K562 (cell line): ENCODE measurements around the gene CCDC7. TPM values are rescaled to one million over a fixed set of nuclear protein-coding genes. Genes with fewer than 3 reads are reported as not detected.

Experiments used
- ARID2 ChIP-seq: fragments of 450-650 bp; IDR thresholded peaks from 2 replicates; pipeline ENCODE4 v1.6.1; 2017; ENCODE audit warnings: antibody characterized with exemption, mild to moderate bottlenecking
- E2F8 ChIP-seq: fragments of 450-650 bp; IDR thresholded peaks from 2 replicates; pipeline ENCODE4 v1.7.1; 2018; ENCODE audit warnings: mild to moderate bottlenecking, low read depth; ENCODE audit not compliant: partially characterized antibody
- FOXA3 ChIP-seq, 2 experiments: fragments of 450-650 bp in 1 of 2; sonication (generic) in 1 of 2; formaldehyde crosslinking; IDR thresholded peaks in 1 of 2; conservative IDR thresholded peaks in 1 of 2; 2 replicates each; pipeline versions ENCODE4 v1.4.0 to v1.8.0; 2020 to 2022; ENCODE audit warnings: mild to moderate bottlenecking in 2 of 2, missing genetic modification reagents in 1 of 2
- FOXK2 ChIP-seq, 2 experiments: fragments of 450-650 bp; IDR thresholded peaks in 1 of 2; conservative IDR thresholded peaks in 1 of 2; 2 replicates each; pipeline ENCODE4 v1.6.1; 2016; ENCODE audit warnings: low read depth in 2 of 2, mild to moderate bottlenecking in 1 of 2
- JUND ChIP-seq, 2 experiments: IDR thresholded peaks; 2 replicates in 1 of 2; 3 replicates in 1 of 2; pipeline ENCODE4 v1.6.1; 2011; ENCODE audit warnings: borderline replicate concordance in 2 of 2, low read depth in 2 of 2, low read length in 2 of 2, improper control_type of control experiment in 1 of 2, missing biosample characterization in 1 of 2, missing genetic modification characterization in 1 of 2, missing genetic modification reagents in 1 of 2
- KLF1 ChIP-seq: fragments of 450-650 bp; IDR thresholded peaks from 2 replicates; pipeline ENCODE4 v1.6.1; 2016; ENCODE audit warnings: missing genetic modification characterization, missing compliant biosample characterization
- MAFK ChIP-seq: IDR thresholded peaks from 2 replicates; pipeline ENCODE4 v1.6.1; 2011; ENCODE audit warnings: low read length, improper control_type of control experiment
- MBD1 ChIP-seq: fragments of 250-450 bp; sonication (Bioruptor Pico); IDR thresholded peaks from 2 replicates; pipeline ENCODE4 v1.8.0; 2022; ENCODE audit warnings: inconsistent platforms
- NR1H2 ChIP-seq: sonication (generic); formaldehyde crosslinking; IDR thresholded peaks from 2 replicates; pipeline ENCODE4 v1.4.0; 2020; ENCODE audit warnings: mild to moderate bottlenecking, missing genetic modification reagents
- NR2C1 ChIP-seq, 2 experiments: fragments of 450-650 bp; IDR thresholded peaks; 2 replicates each; pipeline ENCODE4 v1.6.1; 2017; ENCODE audit warnings: mild to moderate bottlenecking in 2 of 2, antibody characterized with exemption in 1 of 2, inconsistent platforms in 1 of 2, missing compliant biosample characterization in 1 of 2, missing genetic modification characterization in 1 of 2
- POLR2G ChIP-seq: fragments of 200-400 bp; formaldehyde crosslinking; IDR thresholded peaks from 2 replicates; pipeline ENCODE4 v1.6.1; 2017; ENCODE audit warnings: low read depth, mild to moderate bottlenecking, antibody characterized with exemption, low read length, moderate library complexity
- SFPQ ChIP-seq: fragments of 200-400 bp; formaldehyde crosslinking; IDR thresholded peaks from 2 replicates; pipeline ENCODE4 v1.6.1; 2017; ENCODE audit warnings: mild to moderate bottlenecking, low read depth, low read length, moderate library complexity
- SMC3 ChIP-seq: conservative IDR thresholded peaks from 2 replicates; pipeline ENCODE4 v1.6.1; 2011; ENCODE audit warnings: low read depth, low read length, improper control_type of control experiment; ENCODE audit not compliant: insufficient read depth
- ZBTB8A ChIP-seq: fragments of 450-650 bp; IDR thresholded peaks from 2 replicates; pipeline ENCODE4 v1.6.1; 2018; ENCODE audit warnings: mild to moderate bottlenecking, moderate library complexity; ENCODE audit not compliant: partially characterized antibody
- ZKSCAN8 ChIP-seq: fragments of 200-800 bp; sonication (Bioruptor generic); IDR thresholded peaks from 2 replicates; pipeline ENCODE4 v1.6.1; 2016; ENCODE audit warnings: missing genetic modification characterization, missing compliant biosample characterization
- polyA plus RNA-seq, 8 experiments: library from polyadenylated mRNA; depleted of rRNA in 4 of 8; stranded (reverse) in 5 of 8; unstranded in 3 of 8; fragments of >200 nt; fragmentation: Nextera tagmentation in 2 of 8; fragmentation: Illumina TruSeq in 1 of 8; extraction: Ambion mirVana in 2 of 8; extraction: Trizol in 1 of 8; gene quantifications; 2 replicates each; pipeline versions ENCODE4 v1.2.1 to v1.2.3, GENCODE V29; 2011 to 2014; ENCODE audit warnings: inconsistent platforms in 1 of 8, missing spikeins in 1 of 8
- total RNA-seq, 7 experiments: library from RNA; depleted of rRNA in 6 of 7; stranded (reverse); fragments of >200 nt in 6 of 7; fragmentation: Illumina TruSeq in 2 of 7; extraction: Trizol in 2 of 7; gene quantifications; 2 replicates each; pipeline versions ENCODE4 v1.2.1 to v1.2.3, GENCODE V29; 2011 to 2021; ENCODE audit warnings: low replicate concordance in 1 of 7
- TF ChIP-seq, protein P1 (sequence below), 3 experiments: IDR thresholded peaks in 2 of 3; conservative IDR thresholded peaks in 1 of 3; 2 replicates each; pipeline ENCODE4 v1.5.1; 2011 to 2012; ENCODE audit warnings: low read length in 3 of 3, mild to moderate bottlenecking in 3 of 3, control low read depth in 2 of 3, improper control_type of control experiment in 1 of 3, inconsistent platforms in 1 of 3, low read depth in 1 of 3, mixed read lengths in 1 of 3, moderate library complexity in 1 of 3; ENCODE audit not compliant: insufficient read depth in 2 of 3

CCDC7 gene
- total and polyA plus RNA-seq, 9 of the 15 experiments (the other 6 are each of a cell fraction or from before 2014, with no cell fraction given): 1.5 to 6.6 (median 2.7) TPM

GRCh38 chr10:32795598-32796183 is 349.8 kb downstream of the CCDC7 start (continued):
- TF ChIP-seq NR2C1 (IDR thresholded peaks at IDR 0.05): no peak
- no peak for TF ChIP-seq NR2C1 (tag; IDR thresholded peaks at IDR 0.05)
- no peak for TF ChIP-seq SFPQ
- TF ChIP-seq, protein P1, sequence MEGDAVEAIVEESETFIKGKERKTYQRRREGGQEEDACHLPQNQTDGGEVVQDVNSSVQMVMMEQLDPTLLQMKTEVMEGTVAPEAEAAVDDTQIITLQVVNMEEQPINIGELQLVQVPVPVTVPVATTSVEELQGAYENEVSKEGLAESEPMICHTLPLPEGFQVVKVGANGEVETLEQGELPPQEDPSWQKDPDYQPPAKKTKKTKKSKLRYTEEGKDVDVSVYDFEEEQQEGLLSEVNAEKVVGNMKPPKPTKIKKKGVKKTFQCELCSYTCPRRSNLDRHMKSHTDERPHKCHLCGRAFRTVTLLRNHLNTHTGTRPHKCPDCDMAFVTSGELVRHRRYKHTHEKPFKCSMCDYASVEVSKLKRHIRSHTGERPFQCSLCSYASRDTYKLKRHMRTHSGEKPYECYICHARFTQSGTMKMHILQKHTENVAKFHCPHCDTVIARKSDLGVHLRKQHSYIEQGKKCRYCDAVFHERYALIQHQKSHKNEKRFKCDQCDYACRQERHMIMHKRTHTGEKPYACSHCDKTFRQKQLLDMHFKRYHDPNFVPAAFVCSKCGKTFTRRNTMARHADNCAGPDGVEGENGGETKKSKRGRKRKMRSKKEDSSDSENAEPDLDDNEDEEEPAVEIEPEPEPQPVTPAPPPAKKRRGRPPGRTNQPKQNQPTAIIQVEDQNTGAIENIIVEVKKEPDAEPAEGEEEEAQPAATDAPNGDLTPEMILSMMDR (IDR thresholded peaks at IDR 0.05 in 2 of 3, conservative IDR thresholded peaks at IDR 0.05 in 1 of 3; ENCODE audit: insufficient read depth in 2 of 3, low read depth in 1 of 3, low read length in 3 of 3): peak; percentile 59 to 84 (median 64); a peak in 5 of 6 replicates
- TF ChIP-seq JUND (IDR thresholded peaks at IDR 0.05; ENCODE audit: borderline replicate concordance, low read depth, low read length): no peak
- TF ChIP-seq JUND (tag; IDR thresholded peaks at IDR 0.05; ENCODE audit: borderline replicate concordance, low read depth, low read length): no peak
- peak; percentile 69 to 73; a peak in 3 of 4 replicates for TF ChIP-seq FOXK2 (conservative IDR thresholded peaks at IDR 0.05 in 1 of 2, IDR thresholded peaks at IDR 0.05 in 1 of 2; ENCODE audit: low read depth in 2 of 2)
- TF ChIP-seq ZBTB8A: no peak
- TF ChIP-seq SMC3: peak; percentile 77
- TF ChIP-seq FOXA3 (CRISPR knock-in tag; conservative IDR thresholded peaks at IDR 0.05 in 1 of 2, IDR thresholded peaks at IDR 0.05 in 1 of 2): peak; percentile 61 to 94; a peak in 3 of 4 replicates
- no peak for TF ChIP-seq ZKSCAN8 (CRISPR knock-in tag)
- TF ChIP-seq MAFK: no peak
- peak; percentile 77; the same call in 1 of the 2 replicates for TF ChIP-seq ARID2
- TF ChIP-seq KLF1: no peak
- TF ChIP-seq E2F8: no peak
- TF ChIP-seq NR1H2 (CRISPR knock-in tag): no peak
- no peak for TF ChIP-seq MBD1 (CRISPR knock-in tag)
- no peak for TF ChIP-seq POLR2G
